Fibroblast of pulmonary artery (primary cell): ENCODE results near the gene XYLT1.

Source experiments
- DNase-seq: peaks from one replicate; pipeline ENCODE4 v3.0.0-alpha.2; 2010; ENCODE audit warnings: low read depth
- H3K4me3 ChIP-seq: replicated peaks from 2 replicates; pipeline ENCODE4 v1.5.1; 2011; ENCODE audit warnings: low read depth, mild to moderate bottlenecking, control low read depth, low read length, moderate library complexity
- TF ChIP-seq, protein P1 (sequence below): IDR thresholded peaks from 2 replicates; pipeline ENCODE4 v1.5.1; 2011; ENCODE audit warnings: mild to moderate bottlenecking, control low read depth, low read length, inconsistent platforms; ENCODE audit errors: missing control alignments

Gene XYLT1

DNA sequence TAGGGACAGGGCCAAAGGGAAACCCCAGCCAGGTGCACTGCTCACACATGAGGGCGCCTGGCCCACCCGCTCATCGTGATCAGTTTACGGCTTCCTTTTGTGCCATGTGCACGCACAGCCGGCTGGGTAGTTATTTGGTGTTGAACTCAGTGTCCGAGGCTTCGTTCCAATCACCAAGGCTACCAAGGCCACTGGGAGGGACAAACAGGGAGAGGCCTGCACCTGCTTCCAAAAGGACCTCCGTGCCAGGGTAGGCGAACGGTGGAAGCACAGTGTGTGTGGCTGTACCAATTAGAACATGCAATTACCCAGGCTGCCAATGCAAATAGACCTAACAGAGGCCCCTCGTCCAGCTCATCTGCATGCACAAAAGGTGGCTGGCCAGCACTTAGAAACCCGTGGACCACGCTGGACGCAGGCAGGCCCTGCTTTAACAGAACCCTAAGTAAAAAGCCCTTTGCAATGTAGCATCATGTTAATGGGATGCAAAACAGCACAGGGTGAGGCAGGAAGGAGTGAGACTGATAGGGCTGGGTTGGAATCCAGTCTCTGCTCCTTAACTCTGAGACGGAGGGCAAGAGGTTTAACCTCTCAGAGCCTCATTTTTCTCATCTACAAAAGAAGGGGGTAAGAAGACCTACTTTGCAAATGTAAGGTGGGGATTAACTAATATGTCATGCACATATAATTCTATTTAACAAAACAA is 204.0 kb downstream of the XYLT1 start:
- TF ChIP-seq, protein P1, sequence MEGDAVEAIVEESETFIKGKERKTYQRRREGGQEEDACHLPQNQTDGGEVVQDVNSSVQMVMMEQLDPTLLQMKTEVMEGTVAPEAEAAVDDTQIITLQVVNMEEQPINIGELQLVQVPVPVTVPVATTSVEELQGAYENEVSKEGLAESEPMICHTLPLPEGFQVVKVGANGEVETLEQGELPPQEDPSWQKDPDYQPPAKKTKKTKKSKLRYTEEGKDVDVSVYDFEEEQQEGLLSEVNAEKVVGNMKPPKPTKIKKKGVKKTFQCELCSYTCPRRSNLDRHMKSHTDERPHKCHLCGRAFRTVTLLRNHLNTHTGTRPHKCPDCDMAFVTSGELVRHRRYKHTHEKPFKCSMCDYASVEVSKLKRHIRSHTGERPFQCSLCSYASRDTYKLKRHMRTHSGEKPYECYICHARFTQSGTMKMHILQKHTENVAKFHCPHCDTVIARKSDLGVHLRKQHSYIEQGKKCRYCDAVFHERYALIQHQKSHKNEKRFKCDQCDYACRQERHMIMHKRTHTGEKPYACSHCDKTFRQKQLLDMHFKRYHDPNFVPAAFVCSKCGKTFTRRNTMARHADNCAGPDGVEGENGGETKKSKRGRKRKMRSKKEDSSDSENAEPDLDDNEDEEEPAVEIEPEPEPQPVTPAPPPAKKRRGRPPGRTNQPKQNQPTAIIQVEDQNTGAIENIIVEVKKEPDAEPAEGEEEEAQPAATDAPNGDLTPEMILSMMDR: no peak
- DNase-seq: no peak
- no peak overlapping the region for H3K4me3 ChIP-seq

- no peak overlapping the region for H3K4me3 ChIP-seq
- TF ChIP-seq, protein P1: no peak
- no peak for DNase-seq
Observed at GRCh38 chr16:17265154-17265553, 205.6 kb downstream of the XYLT1 start.

DNA sequence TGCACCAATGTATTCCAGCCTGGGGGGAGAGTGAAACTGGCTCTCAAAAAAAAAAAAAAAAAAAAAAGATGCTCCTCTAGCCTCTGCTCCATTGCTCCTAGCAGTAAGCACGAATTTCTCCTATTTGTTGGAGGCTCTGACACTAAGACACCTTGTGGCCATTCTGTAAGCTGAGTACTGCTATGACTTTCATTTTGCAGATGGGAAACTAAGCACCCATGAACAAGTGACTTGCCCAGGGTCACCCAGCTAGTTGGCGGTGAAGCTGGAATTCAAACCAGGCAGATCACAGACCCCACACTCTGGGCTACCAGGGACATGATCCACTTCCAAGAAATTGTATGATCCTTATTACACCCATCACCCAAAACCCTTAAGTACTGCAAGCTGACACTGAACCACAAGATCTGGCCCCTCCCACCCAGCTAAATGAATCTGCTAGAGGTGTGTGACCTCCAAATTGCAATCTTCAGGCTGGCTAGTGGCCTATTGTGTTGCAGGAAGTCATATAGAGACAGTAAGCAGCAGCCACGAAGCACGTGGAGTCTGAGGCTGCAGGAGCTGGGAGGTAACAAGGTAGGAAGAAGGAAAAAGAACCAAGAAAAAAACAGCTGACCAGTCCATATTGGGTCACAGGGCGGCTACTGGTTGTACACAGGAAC is 209.4 kb downstream of the XYLT1 start:
- H3K4me3 ChIP-seq: no peak overlapping the region
- TF ChIP-seq, protein P1: no peak
- DNase-seq: no peak

DNA sequence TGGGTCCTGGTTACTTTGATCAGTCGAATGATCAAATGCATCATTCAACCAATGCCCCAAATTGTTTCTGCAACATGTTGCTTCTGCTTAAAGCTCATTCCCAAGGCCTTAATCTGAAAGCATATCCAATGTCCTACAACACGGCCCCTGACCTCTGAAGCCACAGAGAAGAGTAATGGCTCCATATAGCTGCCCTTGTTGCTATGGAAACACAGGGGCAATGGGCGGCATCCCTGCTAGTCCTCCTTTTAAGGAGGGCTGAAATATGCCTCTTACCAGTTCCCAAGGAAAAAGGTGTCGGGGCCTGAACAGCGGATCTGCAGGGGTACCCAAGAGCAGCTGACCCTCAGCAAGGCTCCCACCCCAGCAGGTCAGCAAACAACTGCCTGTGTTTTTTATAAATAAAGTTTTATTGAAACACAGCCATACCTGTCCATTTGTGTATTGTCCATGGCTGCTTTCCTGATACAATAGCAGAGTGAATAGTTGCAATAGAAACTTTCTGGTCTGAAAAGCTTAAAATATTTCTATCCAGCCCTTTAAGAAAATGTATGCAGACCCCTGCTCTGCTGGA is 210.4 kb downstream of the XYLT1 start:
- TF ChIP-seq, protein P1: no peak
- no peak for DNase-seq
- no peak overlapping the region for H3K4me3 ChIP-seq

DNA sequence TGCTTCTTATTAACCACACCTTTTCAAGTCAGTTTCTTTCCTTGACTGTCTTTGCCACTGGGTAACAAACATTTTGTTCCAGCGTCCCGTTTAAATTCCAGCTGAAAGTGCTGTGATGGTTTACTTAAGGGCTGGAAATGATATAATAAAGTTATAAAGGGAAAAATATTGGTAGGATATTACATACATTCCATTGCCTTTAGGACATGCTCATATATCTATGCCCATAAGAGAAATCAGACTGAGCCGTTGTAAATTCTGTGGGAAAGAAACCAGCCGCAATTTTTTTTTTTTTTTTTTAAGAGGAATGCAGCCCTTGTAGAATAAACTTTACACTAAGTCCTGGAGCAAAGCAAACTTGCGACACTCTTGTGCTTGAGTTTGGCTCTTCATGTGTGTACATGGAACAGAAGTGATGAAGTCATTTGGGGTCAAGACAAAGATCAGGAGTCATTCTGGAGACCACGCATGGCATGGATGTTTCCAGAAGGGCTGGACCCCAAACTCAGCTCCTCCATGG is 210.9 kb downstream of the XYLT1 start:
- TF ChIP-seq, protein P1: no peak
- DNase-seq: no peak
- H3K4me3 ChIP-seq: no peak overlapping the region

- no peak for DNase-seq
- TF ChIP-seq, protein P1: no peak
- no peak overlapping the region for H3K4me3 ChIP-seq
Observed at GRCh38 chr16:17258848-17259713, 211.7 kb downstream of the XYLT1 start.
